ENCODE data around the gene TMC8. TPM values are rescaled to one million over a fixed set of nuclear protein-coding genes. Genes with fewer than 3 reads are reported as not detected.

The TMC8 gene
- total and polyA plus RNA-seq, 5 donors from 2014 or later, result 61.8 to 454 (median 76.0) TPM

- DNase-seq, result no peak
- Mint-ChIP-seq H3K27ac (peak overlapping the region in 1 of 3 donors; percentile 89), H3K27me3 (peaks cover 4% of the 10 kb centered on the region), H3K4me1 (peaks cover 0 to 57% (median 14%) of the 10 kb centered on the region in 4 donors), H3K9me3 (no peaks in the 10 kb centered on the region), H3K36me3 (peaks cover 9% of the 10 kb centered on the region), H3K4me3 (no peak overlapping the region)
- Histone ChIP-seq H3K4me3 (ENCODE audit: low read depth, low read length) (no peak overlapping the region), H3K27ac (ENCODE audit: insufficient read depth, low read length, poor library complexity, severe bottlenecking) (no peak overlapping the region), H3K9me3 (ENCODE audit: control insufficient read depth in 2 of 2, low read length in 2 of 2) (no peaks in the 10 kb centered on the region), H3K4me1 (ENCODE audit: control insufficient read depth, insufficient read depth, low read length, poor library complexity, severe bottlenecking) (peaks cover 44% of the 10 kb centered on the region), H3K36me3 (ENCODE audit: control insufficient read depth, insufficient read depth, low read length) (peaks cover 11% of the 10 kb centered on the region), H3K27me3 (ENCODE audit: control insufficient read depth, insufficient read depth, low read length) (no peaks in the 10 kb centered on the region)
- ATAC-seq (ENCODE audit: low read depth in 2 of 2), result no peak
These were observed 12.9 kb downstream of the TMC8 start for GRCh38 chr17:78143214-78144146.

GRCh38 chr17:78144147-78144719 is 13.7 kb downstream of the TMC8 start:
- Mint-ChIP-seq H3K36me3 (peaks cover 9% of the 10 kb centered on the region), H3K27me3 (peaks cover 4% of the 10 kb centered on the region), H3K4me1 (peaks cover 0 to 54% (median 16%) of the 10 kb centered on the region in 4 donors), H3K27ac (peak overlapping the region in 1 of 3 donors; percentile 32), H3K9me3 (no peaks in the 10 kb centered on the region), H3K4me3 (no peak overlapping the region)
- Histone ChIP-seq H3K27ac (ENCODE audit: insufficient read depth, low read length, poor library complexity, severe bottlenecking) (no peak overlapping the region), H3K36me3 (ENCODE audit: control insufficient read depth, insufficient read depth, low read length) (peaks cover 11% of the 10 kb centered on the region), H3K4me1 (ENCODE audit: control insufficient read depth, insufficient read depth, low read length, poor library complexity, severe bottlenecking) (peaks cover 43% of the 10 kb centered on the region), H3K9me3 (ENCODE audit: control insufficient read depth in 2 of 2, low read length in 2 of 2) (no peaks in the 10 kb centered on the region), H3K4me3 (ENCODE audit: low read depth, low read length) (no peak overlapping the region), H3K27me3 (ENCODE audit: control insufficient read depth, insufficient read depth, low read length) (no peaks in the 10 kb centered on the region)
- DNase-seq (no peak), ATAC-seq (ENCODE audit: low read depth in 2 of 2) (no peak)

GRCh38 chr17:78144736-78145641 is 14.4 kb downstream of the TMC8 start:
- Mint-ChIP-seq H3K4me3 (no peak overlapping the region), H3K27me3 (peaks cover 4% of the 10 kb centered on the region), H3K4me1 (peaks cover 0 to 50% (median 14%) of the 10 kb centered on the region in 4 donors), H3K9me3 (no peaks in the 10 kb centered on the region), H3K36me3 (peaks cover 8% of the 10 kb centered on the region), H3K27ac (no peak overlapping the region)
- H3K4me3 ChIP-seq (ENCODE audit: low read depth, low read length), result no peak overlapping the region
- ATAC-seq (ENCODE audit: low read depth in 2 of 2) (no peak), DNase-seq (no peak)
- H3K4me1 ChIP-seq (ENCODE audit: control insufficient read depth, insufficient read depth, low read length, poor library complexity, severe bottlenecking), result peaks cover 40% of the 10 kb centered on the region
- no peak overlapping the region for H3K27ac ChIP-seq (ENCODE audit: insufficient read depth, low read length, poor library complexity, severe bottlenecking)
- H3K9me3 ChIP-seq (ENCODE audit: control insufficient read depth in 2 of 2, low read length in 2 of 2), result no peaks in the 10 kb centered on the region
- H3K27me3 ChIP-seq (ENCODE audit: control insufficient read depth, insufficient read depth, low read length), result no peaks in the 10 kb centered on the region
- peaks cover 11% of the 10 kb centered on the region for H3K36me3 ChIP-seq (ENCODE audit: control insufficient read depth, insufficient read depth, low read length)

- H3K27me3 ChIP-seq (ENCODE audit: control insufficient read depth, insufficient read depth, low read length), result no peaks in the 10 kb centered on the region
- peaks cover 33% of the 10 kb centered on the region for H3K4me1 ChIP-seq (ENCODE audit: control insufficient read depth, insufficient read depth, low read length, poor library complexity, severe bottlenecking)
- peaks cover 0 to 41% (median 10%) of the 10 kb centered on the region in 4 donors for H3K4me1 Mint-ChIP-seq
- no peaks in the 10 kb centered on the region for H3K9me3 ChIP-seq (ENCODE audit: control insufficient read depth in 2 of 2, low read length in 2 of 2)
- H3K27me3 Mint-ChIP-seq, result peaks cover 4% of the 10 kb centered on the region
- no peak overlapping the region for H3K4me3 ChIP-seq (ENCODE audit: low read depth, low read length)
- no peaks in the 10 kb centered on the region for H3K9me3 Mint-ChIP-seq
- peak overlapping the region in 1 of 3 donors; percentile 84 for H3K27ac Mint-ChIP-seq
- H3K27ac ChIP-seq (ENCODE audit: insufficient read depth, low read length, poor library complexity, severe bottlenecking), result no peak overlapping the region
- H3K4me3 Mint-ChIP-seq, result no peak overlapping the region
- peaks cover under 1% of the 10 kb centered on the region for H3K36me3 Mint-ChIP-seq
- ATAC-seq (ENCODE audit: low read depth in 2 of 2) (no peak), DNase-seq (no peak)
- H3K36me3 ChIP-seq (ENCODE audit: control insufficient read depth, insufficient read depth, low read length), result peaks cover 8% of the 10 kb centered on the region
These were observed 15.9 kb downstream of the TMC8 start for GRCh38 chr17:78146471-78146869.

- Mint-ChIP-seq H3K27ac (peak overlapping the region in 2 of 3 donors; percentile 36 to 84), H3K27me3 (peaks cover 4% of the 10 kb centered on the region), H3K36me3 (no peaks in the 10 kb centered on the region), H3K4me1 (peaks cover 0 to 39% (median 10%) of the 10 kb centered on the region in 4 donors), H3K4me3 (no peak overlapping the region), H3K9me3 (no peaks in the 10 kb centered on the region)
- Histone ChIP-seq H3K4me1 (ENCODE audit: control insufficient read depth, insufficient read depth, low read length, poor library complexity, severe bottlenecking) (peaks cover 29% of the 10 kb centered on the region), H3K27me3 (ENCODE audit: control insufficient read depth, insufficient read depth, low read length) (no peaks in the 10 kb centered on the region), H3K4me3 (ENCODE audit: low read depth, low read length) (no peak overlapping the region), H3K36me3 (ENCODE audit: control insufficient read depth, insufficient read depth, low read length) (peaks cover 8% of the 10 kb centered on the region), H3K9me3 (ENCODE audit: control insufficient read depth in 2 of 2, low read length in 2 of 2) (no peaks in the 10 kb centered on the region), H3K27ac (ENCODE audit: insufficient read depth, low read length, poor library complexity, severe bottlenecking) (no peak overlapping the region)
- ATAC-seq (ENCODE audit: low read depth in 2 of 2) (no peak), DNase-seq (no peak)
These were observed 16.3 kb downstream of the TMC8 start for GRCh38 chr17:78146881-78147280.

GRCh38 chr17:78147315-78147998 is 16.9 kb downstream of the TMC8 start:
- Histone ChIP-seq H3K36me3 (ENCODE audit: control insufficient read depth, insufficient read depth, low read length) (peaks cover 3% of the 10 kb centered on the region), H3K4me3 (ENCODE audit: low read depth, low read length) (no peak overlapping the region), H3K9me3 (ENCODE audit: control insufficient read depth in 2 of 2, low read length in 2 of 2) (no peaks in the 10 kb centered on the region), H3K4me1 (ENCODE audit: control insufficient read depth, insufficient read depth, low read length, poor library complexity, severe bottlenecking) (peaks cover 24% of the 10 kb centered on the region), H3K27me3 (ENCODE audit: control insufficient read depth, insufficient read depth, low read length) (no peaks in the 10 kb centered on the region), H3K27ac (ENCODE audit: insufficient read depth, low read length, poor library complexity, severe bottlenecking) (no peak overlapping the region)
- Mint-ChIP-seq H3K4me1 (peaks cover 0 to 33% (median 9%) of the 10 kb centered on the region in 4 donors), H3K27ac (peak overlapping the region; percentile 52 to 84 (median 73)), H3K36me3 (no peaks in the 10 kb centered on the region), H3K4me3 (peak overlapping the region in 2 of 4 donors; percentile 7 to 28), H3K27me3 (peaks cover 4% of the 10 kb centered on the region), H3K9me3 (no peaks in the 10 kb centered on the region)
- DNase-seq, result no peak
- ATAC-seq (ENCODE audit: low read depth in 2 of 2), result peak; percentile 60 to 61
